SW480 (cell line): Measurements from ENCODE around the gene MBNL3.
"Not testable (repeated sequence)": the region's sequence is repeated elsewhere in the genome, so short reads cannot be mapped to it uniquely, and the experiment has no call there.

Source experiments
- DNase-seq: peaks from one replicate; pipeline ENCODE4 v3.0.0-alpha.2; 2016; ENCODE audit warnings: low spot score

MBNL3 gene

GRCh38 chrX:132474544-132475248, 14.1 kb downstream of the MBNL3 start:
- DNase-seq = no peak

GRCh38 chrX:132472397-132472796, 16.4 kb downstream of the MBNL3 start:
- no peak for DNase-seq

- DNase-seq = no peak
Observed at GRCh38 chrX:132470831-132471230, 18.0 kb downstream of the MBNL3 start.

GRCh38 chrX:132470179-132470578, 18.7 kb downstream of the MBNL3 start:
- no peak for DNase-seq

GRCh38 chrX:132468454-132468853, 20.4 kb downstream of the MBNL3 start:
- no peak for DNase-seq

GRCh38 chrX:132467989-132468388, 20.8 kb downstream of the MBNL3 start:
- DNase-seq = no peak

GRCh38 chrX:132467026-132467425, 21.8 kb downstream of the MBNL3 start:
- DNase-seq = no peak

GRCh38 chrX:132463411-132463810, 25.4 kb downstream of the MBNL3 start:
- DNase-seq = no peak

GRCh38 chrX:132461886-132462285, 27.0 kb downstream of the MBNL3 start:
- no peak for DNase-seq

- DNase-seq = no peak
Observed at GRCh38 chrX:132452911-132453550, 35.8 kb downstream of the MBNL3 start.

- not testable (repeated sequence) for DNase-seq
Observed at GRCh38 chrX:132445909-132446308, 42.9 kb downstream of the MBNL3 start.

- no peak for DNase-seq
Observed at GRCh38 chrX:132444936-132445335, 43.9 kb downstream of the MBNL3 start.

- no peak for DNase-seq
Observed at GRCh38 chrX:132443196-132444135, 45.4 kb downstream of the MBNL3 start.

- DNase-seq = no peak
Observed at GRCh38 chrX:132442691-132443090, 46.1 kb downstream of the MBNL3 start.

- no peak for DNase-seq
Observed at GRCh38 chrX:132435222-132435621, 53.6 kb downstream of the MBNL3 start.

GRCh38 chrX:132433551-132433950, 55.3 kb downstream of the MBNL3 start:
- no peak for DNase-seq

GRCh38 chrX:132433001-132433400, 55.8 kb downstream of the MBNL3 start:
- DNase-seq = no peak

- DNase-seq = no peak
Observed at GRCh38 chrX:132428896-132429295, 59.9 kb downstream of the MBNL3 start.

GRCh38 chrX:132426695-132427281, 62.0 kb downstream of the MBNL3 start:
- no peak for DNase-seq

GRCh38 chrX:132425744-132426318, 63.0 kb downstream of the MBNL3 start:
- no peak for DNase-seq

- DNase-seq = no peak
Observed at GRCh38 chrX:132423323-132423722, 65.5 kb downstream of the MBNL3 start.

- DNase-seq = no peak
Observed at GRCh38 chrX:132415012-132415411, 73.8 kb downstream of the MBNL3 start.
